GM19372 (cell line): ENCODE results near the gene ZNF813.
"Not testable (repeated sequence)": the region's sequence is repeated elsewhere in the genome, so short reads cannot be mapped to it uniquely, and the experiment has no call there.

ENCODE experiments used
- ATAC-seq: cut with Tn5 transposase; IDR thresholded peaks from one replicate; pipeline ENCODE4 v1.9.1; 2021; ENCODE audit warnings: mild to moderate bottlenecking, low read depth, moderate library complexity; ENCODE audit not compliant: unreplicated experiment

Gene ZNF813

GRCh38 chr19:53475470-53475869, 7.9 kb downstream of the ZNF813 start:
- not testable (repeated sequence) for ATAC-seq

- ATAC-seq, result not testable (repeated sequence)
Observed at GRCh38 chr19:53483751-53484150, 16.2 kb downstream of the ZNF813 start.

GRCh38 chr19:53485046-53486004, 17.8 kb downstream of the ZNF813 start:
- no peak for ATAC-seq

- no peak for ATAC-seq
Observed at GRCh38 chr19:53492153-53492552, 24.6 kb downstream of the ZNF813 start.

GRCh38 chr19:53497311-53498023, 29.9 kb downstream of the ZNF813 start:
- not testable (repeated sequence) for ATAC-seq

- not testable (repeated sequence) for ATAC-seq
Observed at GRCh38 chr19:53498024-53498395, 30.5 kb downstream of the ZNF813 start.

GRCh38 chr19:53503151-53503550, 35.6 kb downstream of the ZNF813 start:
- not testable (repeated sequence) for ATAC-seq

- ATAC-seq, result not testable (repeated sequence)
Observed at GRCh38 chr19:53503671-53504364, 36.3 kb downstream of the ZNF813 start.

GRCh38 chr19:53504365-53504703, 36.8 kb downstream of the ZNF813 start:
- not testable (repeated sequence) for ATAC-seq

GRCh38 chr19:53504885-53505284, 37.4 kb downstream of the ZNF813 start:
- ATAC-seq, result no peak

- no peak for ATAC-seq
Observed at GRCh38 chr19:53506728-53507127, 39.2 kb downstream of the ZNF813 start.

GRCh38 chr19:53507523-53508442, 40.2 kb downstream of the ZNF813 start:
- no peak for ATAC-seq

- no peak for ATAC-seq
Observed at GRCh38 chr19:53509443-53509842, 41.9 kb downstream of the ZNF813 start.

GRCh38 chr19:53509845-53510244, 42.3 kb downstream of the ZNF813 start:
- ATAC-seq, result no peak

- ATAC-seq, result no peak
Observed at GRCh38 chr19:53511357-53511756, 43.8 kb downstream of the ZNF813 start.

GRCh38 chr19:53511933-53512374, 44.4 kb downstream of the ZNF813 start:
- no peak for ATAC-seq

GRCh38 chr19:53515047-53515446, 47.5 kb downstream of the ZNF813 start:
- not testable (repeated sequence) for ATAC-seq

- ATAC-seq, result no peak
Observed at GRCh38 chr19:53517114-53517741, 49.7 kb downstream of the ZNF813 start.

GRCh38 chr19:53518121-53518520, 50.6 kb downstream of the ZNF813 start:
- no peak for ATAC-seq
